Neural progenitor cell (in vitro differentiated cells): Measurements from ENCODE around the gene THAP2. TPM values are rescaled to one million over a fixed set of nuclear protein-coding genes. Genes with fewer than 3 reads are reported as not detected.

Experiments used
- DNase-seq: peaks from one replicate; pipeline ENCODE4 v3.0.0-alpha.2; 2016; ENCODE audit warnings: low spot score
- H2AFZ ChIP-seq: fragments of 200-600 bp; sonication (generic); replicated peaks from 2 replicates; pipeline ENCODE4 v1.6.1; 2016; ENCODE audit warnings: antibody characterized with exemption
- H3F3A ChIP-seq: fragments of 200-600 bp; sonication (generic); 2 replicates; pipeline ENCODE4 v1.6.1; 2016; ENCODE audit warnings: antibody characterized with exemption, low read depth
- H3K27ac ChIP-seq: fragments of 200-600 bp; sonication (generic); 2 replicates; pipeline ENCODE4 v1.5.1; 2016; ENCODE audit warnings: mild to moderate bottlenecking
- H3K27me3 ChIP-seq: fragments of 200-600 bp; sonication (generic); 2 replicates; pipeline ENCODE4 v1.6.1; 2016; ENCODE audit warnings: mild to moderate bottlenecking, moderate library complexity
- H3K36me3 ChIP-seq: fragments of 200-600 bp; sonication (generic); 2 replicates; pipeline ENCODE4 v1.5.1; 2016
- H3K4me1 ChIP-seq: fragments of 200-600 bp; sonication (generic); 2 replicates; pipeline ENCODE4 v1.6.1; 2016; ENCODE audit warnings: mixed run types
- H3K4me2 ChIP-seq: fragments of 200-600 bp; sonication (generic); 2 replicates; pipeline ENCODE4 v1.6.1; 2016
- H3K4me3 ChIP-seq: fragments of 200-600 bp; sonication (generic); 2 replicates; pipeline ENCODE4 v1.5.1; 2016
- H3K79me2 ChIP-seq: fragments of 200-600 bp; sonication (generic); 2 replicates; pipeline ENCODE4 v1.6.1; 2016; ENCODE audit warnings: low read depth
- H3K9ac ChIP-seq: fragments of 200-600 bp; sonication (generic); 2 replicates; pipeline ENCODE4 v1.6.1; 2016
- H3K9me3 ChIP-seq: fragments of 200-600 bp; sonication (generic); 2 replicates; pipeline ENCODE4 v1.5.1; 2016; ENCODE audit warnings: low read depth
- H4K20me1 ChIP-seq: fragments of 200-600 bp; sonication (generic); 2 replicates; pipeline ENCODE4 v1.6.1; 2016; ENCODE audit warnings: low read depth
- H3K27ac Mint-ChIP-seq: 3 replicates; pipeline ENCODE4 v1.8.0; 2021; ENCODE audit warnings: mixed read lengths
- H3K27me3 Mint-ChIP-seq: 2 replicates; pipeline ENCODE4 v1.8.0; 2022; ENCODE audit warnings: low read depth, mild to moderate bottlenecking, inconsistent platforms, moderate library complexity, mixed read lengths; ENCODE audit not compliant: insufficient read depth
- H3K36me3 Mint-ChIP-seq: 3 replicates; pipeline ENCODE4 v1.8.0; 2021; ENCODE audit warnings: mixed read lengths
- H3K4me1 Mint-ChIP-seq: 3 replicates; pipeline ENCODE4 v1.8.0; 2021; ENCODE audit warnings: mixed read lengths
- H3K4me3 Mint-ChIP-seq: 3 replicates; pipeline ENCODE4 v1.8.0; 2021; ENCODE audit warnings: mild to moderate bottlenecking, moderate library complexity, mixed read lengths
- H3K9me3 Mint-ChIP-seq: 3 replicates; pipeline ENCODE4 v1.8.0; 2020; ENCODE audit warnings: mixed read lengths
- CTCF ChIP-seq: fragments of 200-600 bp; sonication (generic); IDR thresholded peaks from 2 replicates; pipeline ENCODE4 v1.5.1; 2017; ENCODE audit warnings: antibody characterized with exemption, mild to moderate bottlenecking
- EZH2 ChIP-seq: fragments of 200-600 bp; sonication (generic); IDR thresholded peaks from 2 replicates; pipeline ENCODE4 v1.6.1; 2017; ENCODE audit warnings: antibody characterized with exemption, mild to moderate bottlenecking, moderate library complexity
- EZH2phosphoT487 ChIP-seq: fragments of 200-600 bp; sonication (generic); IDR thresholded peaks from 2 replicates; pipeline ENCODE4 v1.6.1; 2017; ENCODE audit warnings: antibody characterized with exemption
- total RNA-seq: library from RNA; depleted of rRNA; stranded (reverse); fragments of >200 nt; gene quantifications from 2 replicates; pipeline ENCODE4 v1.2.3, GENCODE V29; 2015; ENCODE audit warnings: low replicate concordance

The THAP2 gene
- total RNA-seq, 1 donor from 2014 or later: 37.3 TPM

- H3K79me2 ChIP-seq: peaks cover 19% of the 10 kb centered on the region
- no peak overlapping the region for H3K27ac ChIP-seq
- no peaks in the 10 kb centered on the region for H3K27me3 ChIP-seq
- H3K27me3 Mint-ChIP-seq: no peaks in the 10 kb centered on the region
- DNase-seq: no peak
- H3K36me3 ChIP-seq: peaks cover 27% of the 10 kb centered on the region
- TF ChIP-seq EZH2: no peak
- TF ChIP-seq CTCF: no peak
- no peak for TF ChIP-seq EZH2phosphoT487
- no peak overlapping the region for H3K4me3 Mint-ChIP-seq
- no peak overlapping the region for H3K4me2 ChIP-seq
- no peak overlapping the region for H3K9ac ChIP-seq
- H3K27ac Mint-ChIP-seq: no peak overlapping the region
- no peaks in the 10 kb centered on the region for H3K9me3 ChIP-seq
- no peaks in the 10 kb centered on the region for H3K4me1 ChIP-seq
- H4K20me1 ChIP-seq: peaks cover 4% of the 10 kb centered on the region
- H2AFZ ChIP-seq: no peak overlapping the region
- H3K36me3 Mint-ChIP-seq: peaks cover 44% of the 10 kb centered on the region
- H3K4me3 ChIP-seq: no peak overlapping the region
- H3K4me1 Mint-ChIP-seq: no peaks in the 10 kb centered on the region
- H3F3A ChIP-seq: no peaks in the 10 kb centered on the region
- H3K9me3 Mint-ChIP-seq: no peaks in the 10 kb centered on the region
Measured at GRCh38 chr12:71645268-71645667, 18.8 kb upstream of the THAP2 start.

- no peak overlapping the region for H3K27ac ChIP-seq
- Mint-ChIP-seq H3K27me3 (no peaks in the 10 kb centered on the region), H3K9me3 (peaks cover 2% of the 10 kb centered on the region), H3K4me1 (no peaks in the 10 kb centered on the region), H3K36me3 (peaks cover 46% of the 10 kb centered on the region), H3K4me3 (no peak overlapping the region), H3K27ac (no peak overlapping the region)
- TF ChIP-seq EZH2 (no peak), CTCF (no peak), EZH2phosphoT487 (no peak)
- H3K9ac ChIP-seq: no peak overlapping the region
- H3K4me2 ChIP-seq: no peak overlapping the region
- H3K36me3 ChIP-seq: peaks cover 27% of the 10 kb centered on the region
- H2AFZ ChIP-seq: no peak overlapping the region
- peaks cover 31% of the 10 kb centered on the region for H3K79me2 ChIP-seq
- H3K4me1 ChIP-seq: no peaks in the 10 kb centered on the region
- no peaks in the 10 kb centered on the region for H3K27me3 ChIP-seq
- no peak overlapping the region for H3K4me3 ChIP-seq
- H4K20me1 ChIP-seq: peaks cover 4% of the 10 kb centered on the region
- no peaks in the 10 kb centered on the region for H3F3A ChIP-seq
- H3K9me3 ChIP-seq: no peaks in the 10 kb centered on the region
- no peak for DNase-seq
Measured at GRCh38 chr12:71646512-71646911, 17.6 kb upstream of the THAP2 start.

- Histone ChIP-seq H3K79me2 (peaks cover 51% of the 10 kb centered on the region), H4K20me1 (no peaks in the 10 kb centered on the region), H2AFZ (no peak overlapping the region), H3K36me3 (peaks cover 30% of the 10 kb centered on the region), H3K9ac (no peak overlapping the region), H3K9me3 (no peaks in the 10 kb centered on the region), H3K27me3 (no peaks in the 10 kb centered on the region), H3K27ac (no peak overlapping the region), H3K4me1 (no peaks in the 10 kb centered on the region), H3K4me2 (no peak overlapping the region), H3F3A (no peaks in the 10 kb centered on the region), H3K4me3 (no peak overlapping the region)
- Mint-ChIP-seq H3K36me3 (peaks cover 31% of the 10 kb centered on the region), H3K4me1 (no peaks in the 10 kb centered on the region), H3K4me3 (no peak overlapping the region), H3K27me3 (no peaks in the 10 kb centered on the region), H3K27ac (no peak overlapping the region), H3K9me3 (peaks cover 2% of the 10 kb centered on the region)
- DNase-seq: no peak
- TF ChIP-seq CTCF (no peak), EZH2 (no peak), EZH2phosphoT487 (no peak)
Measured at GRCh38 chr12:71648537-71648936, 15.6 kb upstream of the THAP2 start.

GRCh38 chr12:71649401-71649800 lies 14.7 kb upstream of the THAP2 start:
- peaks cover 30% of the 10 kb centered on the region for H3K36me3 ChIP-seq
- no peaks in the 10 kb centered on the region for H3K4me1 ChIP-seq
- peaks cover under 1% of the 10 kb centered on the region for H3K9me3 ChIP-seq
- no peaks in the 10 kb centered on the region for H3K4me1 Mint-ChIP-seq
- H3K4me3 ChIP-seq: no peak overlapping the region
- TF ChIP-seq EZH2 (no peak), CTCF (no peak), EZH2phosphoT487 (no peak)
- no peak overlapping the region for H3K9ac ChIP-seq
- peaks cover 31% of the 10 kb centered on the region for H3K36me3 Mint-ChIP-seq
- no peak overlapping the region for H3K4me3 Mint-ChIP-seq
- H3K79me2 ChIP-seq: peaks cover 60% of the 10 kb centered on the region
- H2AFZ ChIP-seq: no peak overlapping the region
- DNase-seq: no peak
- H3K27me3 ChIP-seq: no peaks in the 10 kb centered on the region
- H3F3A ChIP-seq: no peaks in the 10 kb centered on the region
- no peak overlapping the region for H3K27ac ChIP-seq
- peaks cover 3% of the 10 kb centered on the region for H3K9me3 Mint-ChIP-seq
- no peak overlapping the region for H3K27ac Mint-ChIP-seq
- no peaks in the 10 kb centered on the region for H3K27me3 Mint-ChIP-seq
- no peak overlapping the region for H3K4me2 ChIP-seq
- no peaks in the 10 kb centered on the region for H4K20me1 ChIP-seq
